IPS DF 4.7 (cell line): ENCODE results near the gene ADAMTSL5.

Experiments used
- DNase-seq: peaks from one replicate; pipeline ENCODE4 v3.0.0-alpha.2; 2013; ENCODE audit warnings: low spot score; ENCODE audit errors: extremely low read depth

ADAMTSL5 gene

DNA sequence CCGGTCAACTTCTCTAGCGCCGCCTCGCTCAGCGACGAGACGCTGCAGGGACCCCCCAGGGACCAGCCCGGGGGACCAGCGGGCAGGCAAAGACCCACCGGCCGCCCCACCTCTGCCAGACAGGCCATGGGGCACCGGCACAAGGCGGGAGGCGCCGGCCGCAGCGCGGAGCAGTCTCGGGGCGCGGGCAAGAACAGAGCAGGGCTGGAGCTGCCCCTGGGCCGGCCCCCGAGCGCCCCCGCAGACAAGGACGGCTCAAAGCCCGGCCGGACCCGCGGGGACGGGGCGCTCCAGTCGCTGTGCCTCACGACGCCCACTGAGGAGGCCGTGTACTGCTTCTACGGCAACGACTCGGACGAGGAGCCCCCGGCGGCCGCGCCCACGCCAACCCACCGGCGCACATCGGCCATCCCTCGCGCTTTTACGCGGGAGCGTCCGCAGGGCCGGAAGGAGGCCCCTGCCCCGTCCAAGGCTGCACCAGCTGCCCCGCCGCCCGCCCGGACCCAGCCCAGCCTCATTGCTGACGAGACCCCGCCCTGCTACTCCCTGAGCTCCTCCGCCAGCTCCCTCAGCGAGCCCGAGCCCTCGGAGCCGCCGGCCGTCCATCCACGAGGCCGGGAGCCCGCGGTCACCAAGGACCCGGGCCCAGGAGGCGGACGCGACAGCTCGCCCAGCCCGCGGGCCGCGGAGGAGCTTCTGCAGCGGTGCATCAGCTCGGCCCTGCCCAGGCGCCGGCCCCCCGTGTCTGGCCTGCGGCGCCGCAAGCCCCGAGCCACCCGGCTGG is 45.1 kb downstream of the ADAMTSL5 start:
- no peak for DNase-seq

DNA sequence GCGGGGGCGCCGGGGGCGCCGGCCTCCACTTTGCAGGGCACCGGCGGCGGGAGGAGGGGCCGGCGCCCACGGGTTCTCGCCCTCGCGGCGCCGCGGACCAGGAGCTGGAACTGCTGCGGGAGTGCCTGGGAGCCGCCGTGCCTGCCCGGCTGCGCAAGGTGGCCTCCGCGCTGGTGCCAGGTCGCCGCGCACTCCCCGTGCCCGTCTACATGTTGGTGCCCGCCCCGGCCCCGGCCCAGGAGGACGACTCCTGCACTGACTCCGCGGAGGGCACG is 45.7 kb downstream of the ADAMTSL5 start:
- no peak for DNase-seq

DNA sequence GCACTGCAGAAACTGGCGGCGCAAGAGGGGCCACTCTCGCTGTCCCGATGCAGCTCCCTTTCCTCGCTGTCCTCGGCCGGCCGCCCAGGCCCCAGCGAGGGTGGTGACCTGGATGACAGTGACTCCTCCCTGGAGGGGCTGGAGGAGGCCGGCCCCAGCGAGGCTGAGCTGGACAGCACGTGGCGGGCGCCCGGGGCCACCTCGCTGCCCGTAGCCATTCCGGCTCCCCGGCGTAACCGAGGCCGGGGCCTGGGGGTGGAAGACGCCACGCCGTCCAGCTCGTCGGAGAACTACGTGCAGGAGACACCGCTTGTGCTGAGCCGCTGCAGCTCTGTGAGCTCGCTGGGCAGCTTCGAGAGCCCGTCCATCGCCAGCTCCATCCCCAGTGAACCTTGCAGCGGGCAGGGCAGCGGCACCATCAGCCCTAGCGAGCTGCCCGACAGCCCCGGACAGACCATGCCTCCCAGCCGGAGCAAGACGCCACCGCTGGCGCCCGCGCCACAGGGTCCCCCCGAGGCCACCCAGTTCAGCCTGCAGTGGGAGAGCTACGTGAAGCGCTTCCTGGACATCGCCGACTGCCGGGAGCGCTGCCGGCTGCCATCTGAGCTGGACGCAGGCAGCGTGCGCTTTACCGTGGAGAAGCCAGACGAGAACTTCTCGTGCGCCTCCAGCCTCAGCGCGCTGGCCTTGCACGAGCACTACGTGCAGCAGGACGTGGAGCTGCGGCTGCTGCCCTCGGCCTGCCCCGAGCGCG is 46.2 kb downstream of the ADAMTSL5 start:
- DNase-seq = no peak

DNA sequence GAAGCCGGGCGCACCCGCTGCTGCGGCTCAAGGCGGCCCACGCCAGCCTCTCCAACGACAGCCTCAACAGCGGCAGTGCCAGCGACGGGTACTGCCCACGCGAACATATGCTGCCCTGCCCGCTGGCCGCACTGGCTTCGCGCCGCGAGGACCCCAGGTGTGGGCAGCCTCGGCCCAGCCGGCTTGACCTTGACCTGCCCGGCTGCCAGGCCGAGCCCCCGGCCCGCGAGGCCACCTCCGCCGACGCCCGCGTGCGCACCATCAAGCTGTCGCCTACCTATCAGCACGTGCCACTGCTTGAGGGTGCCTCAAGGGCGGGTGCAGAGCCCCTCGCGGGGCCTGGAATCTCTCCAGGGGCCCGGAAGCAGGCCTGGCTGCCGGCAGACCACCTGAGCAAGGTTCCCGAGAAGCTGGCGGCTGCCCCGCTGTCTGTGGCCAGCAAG is 46.8 kb downstream of the ADAMTSL5 start:
- no peak for DNase-seq

DNA sequence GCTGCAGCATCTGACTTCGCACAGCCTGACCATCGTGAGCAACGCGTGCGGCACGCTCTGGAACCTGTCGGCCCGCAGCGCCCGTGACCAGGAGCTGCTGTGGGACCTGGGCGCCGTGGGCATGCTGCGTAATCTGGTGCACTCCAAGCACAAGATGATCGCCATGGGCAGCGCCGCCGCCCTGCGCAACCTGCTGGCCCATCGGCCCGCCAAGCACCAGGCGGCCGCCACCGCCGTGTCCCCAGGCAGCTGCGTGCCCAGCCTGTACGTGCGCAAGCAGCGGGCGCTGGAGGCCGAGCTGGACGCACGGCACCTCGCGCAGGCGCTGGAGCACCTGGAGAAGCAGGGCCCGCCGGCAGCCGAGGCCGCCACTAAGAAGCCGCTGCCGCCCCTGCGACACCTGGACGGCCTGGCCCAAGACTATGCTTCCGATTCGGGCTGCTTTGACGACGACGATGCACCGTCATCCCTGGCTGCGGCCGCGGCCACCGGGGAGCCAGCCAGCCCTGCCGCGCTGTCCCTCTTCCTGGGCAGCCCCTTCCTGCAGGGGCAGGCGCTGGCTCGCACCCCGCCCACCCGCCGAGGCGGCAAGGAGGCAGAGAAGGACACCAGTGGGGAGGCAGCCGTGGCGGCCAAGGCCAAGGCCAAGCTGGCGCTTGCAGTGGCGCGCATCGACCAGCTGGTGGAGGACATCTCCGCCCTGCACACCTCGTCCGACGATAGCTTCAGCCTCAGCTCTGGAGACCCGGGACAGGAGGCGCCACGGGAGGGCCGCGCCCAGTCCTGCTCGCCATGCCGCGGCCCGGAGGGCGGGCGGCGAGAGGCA is 47.4 kb downstream of the ADAMTSL5 start:
- DNase-seq = no peak

DNA sequence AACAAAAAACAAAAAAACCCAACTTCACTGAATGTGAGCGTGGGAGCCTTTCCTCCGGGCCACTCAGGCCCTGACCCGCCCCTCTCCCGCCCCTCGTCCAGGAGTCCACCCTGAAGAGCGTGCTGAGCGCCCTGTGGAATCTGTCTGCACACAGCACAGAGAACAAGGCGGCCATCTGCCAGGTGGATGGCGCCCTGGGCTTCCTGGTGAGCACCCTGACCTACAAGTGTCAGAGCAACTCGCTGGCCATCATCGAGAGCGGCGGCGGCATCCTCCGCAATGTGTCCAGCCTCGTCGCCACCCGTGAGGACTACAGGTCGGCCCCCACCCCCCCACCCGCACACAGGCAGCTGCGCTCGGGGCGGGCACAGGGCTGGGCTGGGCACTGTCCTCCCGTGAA is 51.0 kb downstream of the ADAMTSL5 start:
- DNase-seq = no peak

DNA sequence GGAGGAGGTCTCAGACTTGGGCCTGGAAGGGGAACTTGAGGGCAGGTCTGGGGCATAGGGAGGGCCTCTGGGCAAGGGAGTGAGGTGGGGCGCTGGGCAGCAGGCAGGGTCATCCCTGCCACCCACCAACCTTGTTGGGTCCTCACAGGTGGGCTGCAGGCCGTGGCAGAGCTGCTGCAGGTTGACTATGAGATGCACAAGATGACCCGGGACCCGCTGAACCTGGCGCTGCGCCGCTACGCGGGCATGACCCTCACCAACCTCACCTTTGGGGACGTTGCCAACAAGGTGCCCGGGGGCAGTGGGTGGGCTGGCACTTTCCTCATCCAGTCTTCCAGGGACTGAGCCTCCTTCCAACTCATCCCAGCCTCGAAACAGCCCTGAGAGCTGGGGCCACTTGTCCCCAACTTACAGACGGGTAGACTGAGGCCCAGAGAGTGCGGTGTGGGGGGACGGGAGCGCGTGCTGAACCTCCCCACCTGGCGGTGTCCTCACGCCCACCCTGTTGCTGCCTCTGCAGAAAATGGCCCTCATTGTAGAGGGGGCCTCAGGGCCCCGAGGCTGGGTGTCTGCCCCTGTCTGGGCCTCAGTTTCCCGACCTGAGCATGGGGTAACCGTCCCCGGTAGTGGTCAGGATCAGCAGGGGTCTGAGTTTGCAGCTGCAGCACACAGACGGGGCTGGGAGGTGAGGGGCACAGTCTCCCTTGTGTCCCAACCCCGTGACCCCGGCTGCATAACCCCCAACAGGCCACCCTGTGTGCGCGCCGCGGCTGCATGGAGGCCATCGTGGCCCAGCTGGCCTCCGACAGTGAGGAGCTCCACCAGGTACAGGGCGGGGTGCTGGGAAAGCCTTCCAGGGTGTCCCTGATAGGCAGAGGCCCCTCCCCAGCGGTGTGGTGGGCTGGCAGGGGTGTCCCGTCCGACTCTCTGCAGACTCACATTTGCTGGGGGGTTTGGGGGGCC is 52.5 kb downstream of the ADAMTSL5 start:
- DNase-seq = no peak

DNA sequence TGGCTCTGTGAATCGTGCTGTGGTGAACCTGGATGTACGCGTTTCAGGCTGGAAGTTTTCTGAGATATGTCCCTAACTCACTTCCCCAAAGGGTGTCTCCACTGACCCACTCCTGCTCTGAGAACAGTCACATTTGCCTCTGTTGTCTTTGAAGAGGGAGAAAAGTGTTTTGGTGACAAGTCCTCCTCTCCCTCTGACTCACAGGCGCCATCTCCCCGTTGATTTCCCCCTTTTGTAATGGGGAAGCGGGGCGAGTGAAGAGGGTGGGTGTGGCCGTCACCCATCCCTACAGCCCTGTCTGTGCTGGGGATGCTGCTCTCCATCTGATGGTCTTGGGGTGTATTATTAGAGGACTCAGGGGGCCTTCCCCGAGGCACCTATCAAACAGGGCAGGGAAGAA is 53.3 kb downstream of the ADAMTSL5 start:
- DNase-seq = no peak

DNA sequence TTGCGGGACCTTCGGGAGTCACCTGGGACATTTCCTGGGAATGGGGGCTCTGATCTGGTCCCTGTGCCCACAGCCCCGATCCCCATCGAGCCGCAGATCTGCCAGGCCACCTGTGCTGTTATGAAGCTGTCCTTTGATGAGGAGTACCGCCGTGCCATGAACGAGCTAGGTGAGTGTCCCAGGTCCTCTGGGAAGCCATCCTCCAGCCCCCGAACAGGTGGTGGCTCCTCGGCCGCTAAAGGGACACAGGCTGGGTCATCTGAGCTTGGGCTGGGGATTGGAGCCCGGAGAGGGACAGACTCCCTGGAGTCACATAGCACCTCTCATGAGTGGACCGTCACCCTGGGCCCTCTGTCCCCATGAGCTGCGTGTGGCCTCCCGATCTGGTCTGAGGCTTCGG is 54.9 kb downstream of the ADAMTSL5 start:
- DNase-seq = no peak

DNA sequence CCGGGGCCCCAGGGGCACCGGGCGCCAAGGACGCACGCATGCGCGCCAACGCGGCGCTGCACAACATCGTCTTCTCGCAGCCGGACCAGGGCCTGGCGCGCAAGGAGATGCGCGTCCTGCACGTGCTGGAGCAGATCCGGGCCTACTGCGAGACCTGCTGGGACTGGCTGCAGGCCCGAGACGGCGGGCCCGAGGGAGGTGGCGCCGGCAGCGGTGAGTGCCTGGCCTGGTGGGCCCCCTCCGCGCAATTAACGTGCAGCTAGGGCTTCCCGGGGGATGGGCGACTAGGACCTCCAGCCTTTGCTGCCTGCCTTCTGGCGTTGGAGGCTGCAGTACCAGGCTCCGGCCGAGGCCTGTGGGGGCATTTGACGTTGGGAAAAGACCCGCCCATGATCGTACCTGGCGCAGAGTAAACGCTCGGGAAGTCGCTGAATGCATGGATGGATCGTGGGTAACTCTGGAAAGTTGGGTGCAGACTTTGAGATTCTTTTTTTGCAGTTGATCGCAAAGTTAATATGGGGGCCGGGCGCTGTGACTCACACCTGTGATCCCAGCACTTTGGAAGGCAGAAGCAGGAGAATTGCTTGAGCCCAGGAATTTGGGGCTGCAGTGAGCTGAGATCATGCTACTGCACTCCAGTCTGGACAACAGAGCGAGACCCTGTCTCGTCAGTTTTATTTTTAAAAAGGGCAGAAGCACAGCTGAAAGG is 55.6 kb downstream of the ADAMTSL5 start:
- no peak for DNase-seq

DNA sequence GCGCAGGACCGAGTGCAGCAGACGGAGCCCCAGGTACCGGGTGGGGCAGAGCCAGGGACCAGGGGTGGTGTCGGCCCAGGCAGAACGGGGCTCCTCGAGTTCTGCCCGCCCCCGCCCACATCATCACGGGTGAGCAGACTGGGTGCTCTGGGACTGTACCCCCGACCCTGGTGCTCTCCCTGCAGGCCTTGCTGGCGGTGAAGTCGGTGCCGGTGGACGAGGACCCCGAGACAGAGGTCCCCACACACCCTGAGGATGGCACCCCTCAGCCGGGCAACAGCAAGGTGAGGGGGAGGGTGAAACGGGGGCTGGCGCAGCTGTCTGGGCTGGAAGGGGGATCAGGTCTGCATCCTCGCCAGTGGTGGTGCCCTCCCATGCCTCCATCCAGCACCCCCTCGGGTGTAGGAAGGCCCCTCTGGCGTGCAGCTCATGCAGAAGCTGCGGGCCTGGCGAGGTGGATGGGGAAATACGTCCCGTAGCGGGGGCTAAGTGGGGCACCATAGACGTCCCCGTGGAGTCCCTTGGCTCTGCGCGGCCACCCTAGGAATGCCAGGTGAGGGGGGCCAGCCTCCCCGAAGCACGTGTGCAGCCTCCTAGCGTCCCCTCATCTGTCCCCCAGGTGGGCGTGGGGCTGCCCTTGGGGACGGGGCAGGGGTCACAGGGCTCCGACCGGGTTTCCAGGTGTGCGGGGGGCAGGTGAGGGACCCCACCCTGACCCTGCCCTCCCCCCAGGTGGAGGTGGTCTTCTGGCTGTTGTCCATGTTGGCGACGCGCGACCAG is 56.5 kb downstream of the ADAMTSL5 start:
- DNase-seq = no peak

DNA sequence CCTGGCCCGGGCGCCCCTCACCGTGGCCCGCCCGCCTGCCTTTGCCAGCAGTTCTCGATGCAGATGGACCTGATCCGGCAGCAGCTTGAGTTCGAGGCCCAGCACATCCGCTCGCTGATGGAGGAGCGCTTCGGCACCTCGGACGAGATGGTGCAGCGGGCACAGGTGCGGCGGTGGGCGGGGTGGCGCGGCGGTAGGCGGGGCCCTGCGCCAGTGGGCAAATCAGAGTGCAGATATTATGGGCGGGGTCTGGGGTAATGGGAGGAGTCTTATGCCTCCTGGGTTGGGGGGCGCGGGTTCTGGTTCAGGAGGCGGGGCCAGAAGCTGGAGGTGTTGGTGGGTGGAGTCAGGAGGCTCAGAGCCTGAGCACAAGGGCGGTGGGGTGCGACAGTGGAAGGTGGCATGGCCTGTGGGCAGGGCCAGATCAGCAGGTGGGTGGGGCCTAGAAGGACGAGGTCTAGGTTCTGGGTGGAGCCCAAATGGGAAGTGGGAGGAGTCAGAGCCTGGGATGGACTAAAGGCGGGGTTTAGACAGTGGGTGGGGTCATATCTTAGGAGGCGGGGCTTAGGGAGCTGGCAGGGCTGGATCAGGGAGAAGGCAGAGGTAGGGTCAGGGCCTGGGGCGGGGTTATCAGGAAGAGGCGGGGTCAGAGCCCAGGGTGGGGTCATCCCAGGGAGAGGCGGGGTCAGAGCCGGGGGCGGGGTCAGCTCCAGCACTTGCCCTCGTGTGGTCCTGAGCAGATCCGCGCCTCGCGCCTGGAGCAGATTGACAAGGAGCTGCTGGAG is 57.3 kb downstream of the ADAMTSL5 start:
- DNase-seq = no peak
